Heart right ventricle (tissue), 16 donors: Measurements from ENCODE around the gene SYNJ2. TPM values are rescaled to one million over a fixed set of nuclear protein-coding genes. Genes with fewer than 3 reads are reported as not detected.

ENCODE experiments used
- ATAC-seq, 8 donors: fragments of 200-7000 bp; cut with Tn5 transposase; one replicate each; pipeline ENCODE4 v1.9.1; 2020; ENCODE audit warnings: mild to moderate bottlenecking in 8 of 8, moderate library complexity in 8 of 8, moderate number of reproducible peaks in 1 of 8
- DNase-seq, 2 donors: peaks; one replicate each; pipeline ENCODE4 v3.0.0-alpha.2; 2020
- H3K27ac ChIP-seq, 10 donors: fragments of 200-600 bp; sonication (generic) in 2 of 10; one replicate each; pipeline versions ENCODE4 v1.5.0 to v1.8.0; 2020 to 2022; ENCODE audit warnings: mild to moderate bottlenecking in 3 of 10
- H3K27me3 ChIP-seq, 7 donors: fragments of 200-600 bp; one replicate each; pipeline ENCODE4 v1.8.0; 2021 to 2022; ENCODE audit warnings: mild to moderate bottlenecking in 2 of 7
- H3K36me3 ChIP-seq, 9 donors: fragments of 200-600 bp; sonication (generic) in 1 of 9; one replicate each; pipeline versions ENCODE4 v1.5.0 to v1.8.0; 2020 to 2022; ENCODE audit warnings: mild to moderate bottlenecking in 2 of 9
- H3K4me1 ChIP-seq, 9 donors: fragments of 200-600 bp; sonication (generic) in 1 of 9; one replicate each; pipeline versions ENCODE4 v1.5.0 to v1.8.0; 2020 to 2022; ENCODE audit warnings: mild to moderate bottlenecking in 4 of 9
- H3K4me3 ChIP-seq, 10 donors: fragments of 200-600 bp; sonication (generic) in 2 of 10; one replicate each; pipeline versions ENCODE4 v1.5.0 to v1.8.0; 2020 to 2022; ENCODE audit warnings: mild to moderate bottlenecking in 7 of 10, moderate library complexity in 2 of 10
- H3K9me3 ChIP-seq, 11 donors: fragments of 200-600 bp in 10 of 11; sonication (generic) in 2 of 11; one replicate each; pipeline versions ENCODE4 v1.5.0 to v1.8.0; 2013 to 2022; ENCODE audit warnings: mild to moderate bottlenecking in 2 of 11, control low read depth in 1 of 11, moderate library complexity in 1 of 11
- WGBS, 2 donors: extraction: QIAGEN DNeasy Blood & Tissue Kit; methylation state at CpG; one replicate each; pipeline ENCODE4 v1.1.7; 2013; ENCODE audit warnings: inconsistent platforms in 1 of 2; 5-methylcytosine and 5-hydroxymethylcytosine counted together
- intact Hi-C, 10 donors: fragments of 100-400 bp; cut with DNase I; formaldehyde crosslinking; loops; one replicate each; pipeline versions ENCODE4 v1.11.1 to v1.14.2; 2022
- polyA plus RNA-seq, 2 donors: library from polyadenylated mRNA; stranded (reverse); fragments of 200-250 nt; gene quantifications; one replicate each; pipeline ENCODE4 v1.2.3, GENCODE V29; 2013
- total RNA-seq, 10 donors: library from RNA; stranded (reverse); fragmentation: NEBNext Ultra II Directional in 3 of 10; extraction: Animal tissue kit (Norgen Biotek cat#: 25700) in 3 of 10; gene quantifications; one replicate each; pipeline versions ENCODE4 v1.2.1 to v1.2.4, GENCODE V29; 2021 to 2023
- TF ChIP-seq, protein P1 (sequence below), 9 donors: fragments of 200-600 bp; sonication (generic) in 2 of 9; IDR thresholded peaks; one replicate each; pipeline versions ENCODE4 v1.5.0 to v1.8.0; 2021 to 2022; ENCODE audit warnings: antibody characterized with exemption in 9 of 9, mild to moderate bottlenecking in 5 of 9, moderate library complexity in 1 of 9
- donor health status: Arrhythmogenic right ventricular cardiomyopathy.
- donor health status: ischemic (EF 13 %, LVEDD 7.1; RV severe dilation, severe dysfunction).
- donor health status: healthy with polysubstance abuse.
- donor health status: DM: no; HTN: yes; CAD: no.
- donor health status: DM: no; HTN: no; CAD: no.
- donor health status: ischemic (EF 25% LVEDD 6.9; RV normal size, moderate dysfunction).
- donor health status: ischemic (EF 25% LVEDD 5.7; RV mildly dilated, moderate dysfunction).
- donor health status: healthy.
- donor health status: DM: yes; HTN: yes; CAD: no.
- donor health status: Ischemic cardiomyopathy.
- donor health status: ischemic (EF 35%, LVEDD 5.7; RV mildly dilated, moderate dysfunction).
- donor health status: nonischemic (EF 11% LVEDD 7.7; RV severe dilation, severe dysfunction).
- donor health status: DM: yes; HTN: yes; CAD: no.
- donor health status: PGD.
- donor health status: ischemic (EF 29% LVEDD 5.4; RV normal size, mild dysfunction).
- donor health status: nonischemic (EF 23%, LVEDD 6.1; RV moderate dilation, normal function).

Gene SYNJ2
- total and polyA plus RNA-seq, 12 donors: 14.0 to 27.8 (median 19.0) TPM

DNA sequence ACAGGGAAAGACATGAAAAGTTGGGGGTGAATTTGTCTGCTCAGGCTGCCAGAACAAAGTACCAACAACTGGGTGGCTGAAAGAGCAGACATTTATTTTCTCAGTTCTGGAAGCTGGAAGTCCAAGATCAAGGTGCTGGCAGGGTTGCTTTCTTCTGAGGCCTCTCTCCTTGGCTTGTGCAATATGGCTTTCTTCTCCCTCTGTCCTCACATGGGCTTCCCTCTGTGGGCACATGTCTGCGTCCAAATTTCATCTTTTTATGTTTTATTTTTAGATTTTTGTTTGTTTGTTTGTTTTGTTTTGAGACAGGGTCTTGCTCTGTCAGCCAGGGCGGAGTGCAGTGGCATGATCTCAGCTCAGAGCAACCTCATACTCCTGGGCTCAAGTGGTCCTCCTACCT is 6.2 kb upstream of the SYNJ2 start:
- DNase-seq: no peak
- WGBS, 2 donors: 93 to 100% methylated on average over 2 of the region's 2 CpGs
- intact Hi-C loops: loop anchor here in 1 of 10 donors (5.0 kb wide), 1 partner anchor 97 kb away; no protein-coding TSS in a partner anchor

DNA sequence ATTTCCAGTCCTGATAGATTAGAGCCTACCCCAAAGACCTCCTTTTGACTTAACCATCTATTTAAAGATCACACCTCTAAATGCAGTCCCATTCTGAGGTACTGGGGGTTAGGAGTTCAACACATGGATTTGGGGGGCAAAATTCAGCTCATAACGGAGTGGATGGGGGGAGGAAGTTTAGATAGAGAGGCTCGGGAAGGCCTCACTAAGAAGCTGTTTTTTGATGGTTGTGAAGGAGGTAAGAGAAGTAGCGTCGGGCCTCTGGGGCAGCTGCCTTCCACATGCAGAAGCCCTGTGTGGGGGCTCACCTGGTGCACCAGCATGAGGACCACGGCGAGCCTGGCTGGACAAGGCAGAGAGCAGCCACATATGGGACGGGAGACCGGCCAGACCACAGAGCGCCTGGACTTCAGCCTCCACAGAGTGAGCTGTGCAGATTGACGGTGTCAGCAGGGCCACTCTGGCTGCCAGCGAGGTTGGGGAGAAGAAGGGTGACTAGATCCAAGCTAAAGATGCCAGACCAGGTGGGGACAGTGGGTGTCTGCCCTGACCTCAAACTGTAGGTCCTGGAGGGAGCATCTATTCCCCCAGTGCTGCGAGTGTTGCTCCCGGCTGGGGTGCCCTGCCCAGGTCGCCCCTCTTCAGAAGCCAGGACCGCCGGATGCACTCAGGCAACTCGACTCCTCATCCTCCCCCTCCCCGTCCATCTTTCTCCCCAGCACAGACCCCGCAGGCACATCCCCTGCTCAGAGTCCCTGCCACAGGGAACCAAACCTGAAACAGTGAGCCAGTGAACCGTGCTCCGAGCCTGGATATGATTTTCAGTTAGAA is 5.1 kb upstream of the SYNJ2 start:
- Histone ChIP-seq H3K9me3 (no peaks in the 10 kb centered on the region), H3K4me3 (no peak overlapping the region), H3K36me3 (no peaks in the 10 kb centered on the region), H3K27ac (no peak overlapping the region), H3K27me3 (peaks cover 0 to 5% (median 0%) of the 10 kb centered on the region in 7 donors), H3K4me1 (peaks cover 0 to 14% (median 3%) of the 10 kb centered on the region in 9 donors)
- DNase-seq: no peak
- TF ChIP-seq, protein P1, sequence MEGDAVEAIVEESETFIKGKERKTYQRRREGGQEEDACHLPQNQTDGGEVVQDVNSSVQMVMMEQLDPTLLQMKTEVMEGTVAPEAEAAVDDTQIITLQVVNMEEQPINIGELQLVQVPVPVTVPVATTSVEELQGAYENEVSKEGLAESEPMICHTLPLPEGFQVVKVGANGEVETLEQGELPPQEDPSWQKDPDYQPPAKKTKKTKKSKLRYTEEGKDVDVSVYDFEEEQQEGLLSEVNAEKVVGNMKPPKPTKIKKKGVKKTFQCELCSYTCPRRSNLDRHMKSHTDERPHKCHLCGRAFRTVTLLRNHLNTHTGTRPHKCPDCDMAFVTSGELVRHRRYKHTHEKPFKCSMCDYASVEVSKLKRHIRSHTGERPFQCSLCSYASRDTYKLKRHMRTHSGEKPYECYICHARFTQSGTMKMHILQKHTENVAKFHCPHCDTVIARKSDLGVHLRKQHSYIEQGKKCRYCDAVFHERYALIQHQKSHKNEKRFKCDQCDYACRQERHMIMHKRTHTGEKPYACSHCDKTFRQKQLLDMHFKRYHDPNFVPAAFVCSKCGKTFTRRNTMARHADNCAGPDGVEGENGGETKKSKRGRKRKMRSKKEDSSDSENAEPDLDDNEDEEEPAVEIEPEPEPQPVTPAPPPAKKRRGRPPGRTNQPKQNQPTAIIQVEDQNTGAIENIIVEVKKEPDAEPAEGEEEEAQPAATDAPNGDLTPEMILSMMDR (IDR thresholded peaks at IDR 0.05): no peak
- ATAC-seq: no peak
- intact Hi-C loops: loop anchor here in 1 of 10 donors (5.0 kb wide), 1 partner anchor 96 kb away; no protein-coding TSS in a partner anchor
- WGBS, 2 donors: 95 to 96% methylated on average over 21 of the region's 21 CpGs

More for the DNA sequence above, 6.2 kb upstream of the SYNJ2 start:
- TF ChIP-seq, protein P1 (IDR thresholded peaks at IDR 0.05): no peak
- Histone ChIP-seq H3K9me3 (no peaks in the 10 kb centered on the region), H3K27ac (no peak overlapping the region), H3K36me3 (no peaks in the 10 kb centered on the region), H3K4me3 (no peak overlapping the region), H3K4me1 (peaks cover 0 to 5% (median 0%) of the 10 kb centered on the region in 9 donors), H3K27me3 (no peaks in the 10 kb centered on the region)
- no peak for ATAC-seq

DNA sequence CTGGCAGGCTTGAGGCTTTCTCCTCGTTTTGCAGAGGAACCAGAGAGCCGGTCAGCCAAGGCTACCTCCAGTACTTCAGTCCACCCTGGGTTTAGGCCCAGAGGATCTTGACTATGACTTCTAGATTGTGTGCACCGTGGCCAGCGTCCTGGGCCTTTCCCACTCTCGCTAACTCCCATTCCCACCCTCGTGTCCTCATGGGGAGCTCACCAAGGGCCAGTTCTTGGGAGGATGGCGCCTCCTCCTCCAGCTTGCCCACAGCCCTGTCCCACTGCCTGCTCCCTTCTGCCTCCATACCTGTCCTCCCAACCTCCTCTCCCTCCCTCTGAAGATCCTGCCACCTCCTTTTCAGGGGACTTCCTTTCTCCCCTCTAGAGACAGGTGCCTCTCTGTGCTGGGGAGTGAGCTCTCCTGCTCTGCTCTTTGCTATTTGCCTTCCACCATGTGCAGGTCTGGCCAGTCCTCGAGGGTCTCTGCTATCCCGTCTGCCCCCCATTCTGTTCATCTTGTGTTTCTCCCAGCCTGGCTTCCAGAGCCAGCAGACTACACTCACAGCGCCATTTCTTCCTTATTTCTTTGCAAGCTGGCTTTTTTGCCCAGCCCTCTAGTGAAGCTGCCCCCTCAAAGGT is 4.4 kb upstream of the SYNJ2 start:
- intact Hi-C loops: loop anchor here in 1 of 10 donors (5.0 kb wide), 1 partner anchor 95 kb away; no protein-coding TSS in a partner anchor

More for the DNA sequence above, 4.4 kb upstream of the SYNJ2 start:
- WGBS, 2 donors: 92 to 95% methylated on average over 10 of the region's 10 CpGs
- DNase-seq (no peak), ATAC-seq (no peak)
- Histone ChIP-seq H3K27me3 (peaks cover 0 to 5% (median 0%) of the 10 kb centered on the region in 7 donors), H3K27ac (no peak overlapping the region), H3K9me3 (no peaks in the 10 kb centered on the region), H3K4me1 (peaks cover 0 to 19% (median 3%) of the 10 kb centered on the region in 9 donors), H3K36me3 (no peaks in the 10 kb centered on the region), H3K4me3 (no peak overlapping the region)
- TF ChIP-seq, protein P1 (IDR thresholded peaks at IDR 0.05): no peak
